Measurements from ENCODE around the gene BIK. TPM values are rescaled to one million over a fixed set of nuclear protein-coding genes. Genes with fewer than 3 reads are reported as not detected.

The BIK gene
- total RNA-seq, 1 donor from 2014 or later = 9.9 TPM

DNA sequence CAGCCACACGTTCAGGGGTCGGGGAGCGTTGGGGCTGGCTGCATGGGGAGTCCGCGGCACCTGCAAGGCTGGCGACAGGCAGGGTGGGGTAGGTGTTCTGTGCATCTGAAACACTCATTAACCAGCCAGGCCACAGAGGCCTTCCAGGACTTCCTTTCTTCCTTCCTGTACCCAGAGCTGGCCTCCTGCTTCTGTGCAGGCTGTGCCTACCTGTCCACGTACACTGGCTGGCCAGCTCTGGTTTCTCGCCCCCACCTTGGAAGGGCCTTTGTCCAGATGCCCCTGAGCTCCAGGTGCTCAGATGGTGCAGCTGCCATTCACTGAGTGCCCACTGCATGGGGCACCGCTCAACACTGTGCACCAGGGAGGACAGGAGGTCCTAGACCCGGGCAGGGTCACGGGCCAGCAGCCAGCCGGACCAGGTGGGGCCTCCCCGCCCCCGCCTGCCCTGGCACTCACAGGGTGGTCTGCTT is 60.5 kb downstream of the BIK start:
- no peak for DNase-seq (ENCODE audit: low spot score in 2 of 2, unreplicated experiment in 2 of 2)
- peaks cover 19% of the 10 kb centered on the region for H3K36me3 Mint-ChIP-seq
- H3K4me1 Mint-ChIP-seq = no peaks in the 10 kb centered on the region
- H3K27ac Mint-ChIP-seq = no peak overlapping the region
- H3K9me3 Mint-ChIP-seq = no peaks in the 10 kb centered on the region
- no peaks in the 10 kb centered on the region for H3K27me3 Mint-ChIP-seq (ENCODE audit: low read depth)
- no peak overlapping the region for H3K4me3 Mint-ChIP-seq
- TF ChIP-seq, protein P1, sequence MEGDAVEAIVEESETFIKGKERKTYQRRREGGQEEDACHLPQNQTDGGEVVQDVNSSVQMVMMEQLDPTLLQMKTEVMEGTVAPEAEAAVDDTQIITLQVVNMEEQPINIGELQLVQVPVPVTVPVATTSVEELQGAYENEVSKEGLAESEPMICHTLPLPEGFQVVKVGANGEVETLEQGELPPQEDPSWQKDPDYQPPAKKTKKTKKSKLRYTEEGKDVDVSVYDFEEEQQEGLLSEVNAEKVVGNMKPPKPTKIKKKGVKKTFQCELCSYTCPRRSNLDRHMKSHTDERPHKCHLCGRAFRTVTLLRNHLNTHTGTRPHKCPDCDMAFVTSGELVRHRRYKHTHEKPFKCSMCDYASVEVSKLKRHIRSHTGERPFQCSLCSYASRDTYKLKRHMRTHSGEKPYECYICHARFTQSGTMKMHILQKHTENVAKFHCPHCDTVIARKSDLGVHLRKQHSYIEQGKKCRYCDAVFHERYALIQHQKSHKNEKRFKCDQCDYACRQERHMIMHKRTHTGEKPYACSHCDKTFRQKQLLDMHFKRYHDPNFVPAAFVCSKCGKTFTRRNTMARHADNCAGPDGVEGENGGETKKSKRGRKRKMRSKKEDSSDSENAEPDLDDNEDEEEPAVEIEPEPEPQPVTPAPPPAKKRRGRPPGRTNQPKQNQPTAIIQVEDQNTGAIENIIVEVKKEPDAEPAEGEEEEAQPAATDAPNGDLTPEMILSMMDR (IDR thresholded peaks at IDR 0.05; ENCODE audit: unreplicated experiment) = no peak

DNA sequence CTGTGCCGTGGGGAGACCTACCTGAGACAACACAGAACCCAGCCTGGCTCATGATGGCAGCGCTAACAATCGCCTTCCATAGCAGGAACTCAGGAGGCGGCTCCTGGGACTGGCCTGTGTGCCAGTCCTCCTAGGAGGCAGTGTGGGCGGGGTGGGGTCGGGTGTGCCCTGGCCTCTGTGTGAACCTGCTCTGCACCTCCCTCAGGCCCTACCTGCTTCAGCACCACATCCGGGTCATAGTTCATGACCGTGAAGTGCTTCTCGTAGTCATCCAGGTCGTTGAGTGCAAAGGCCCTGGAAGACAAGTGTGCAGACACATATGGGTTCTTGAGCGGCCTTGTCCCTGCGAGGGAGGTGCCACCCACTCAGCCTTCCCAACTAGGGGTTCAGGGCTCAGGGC is 61.1 kb downstream of the BIK start:
- H3K9me3 Mint-ChIP-seq = no peaks in the 10 kb centered on the region
- no peak for DNase-seq (ENCODE audit: low spot score in 2 of 2, unreplicated experiment in 2 of 2)
- TF ChIP-seq, protein P1 (IDR thresholded peaks at IDR 0.05; ENCODE audit: unreplicated experiment) = no peak
- peaks cover 18% of the 10 kb centered on the region for H3K36me3 Mint-ChIP-seq
- H3K4me1 Mint-ChIP-seq = no peaks in the 10 kb centered on the region
- H3K4me3 Mint-ChIP-seq = no peak overlapping the region
- H3K27me3 Mint-ChIP-seq (ENCODE audit: low read depth) = no peaks in the 10 kb centered on the region
- no peak overlapping the region for H3K27ac Mint-ChIP-seq

DNA sequence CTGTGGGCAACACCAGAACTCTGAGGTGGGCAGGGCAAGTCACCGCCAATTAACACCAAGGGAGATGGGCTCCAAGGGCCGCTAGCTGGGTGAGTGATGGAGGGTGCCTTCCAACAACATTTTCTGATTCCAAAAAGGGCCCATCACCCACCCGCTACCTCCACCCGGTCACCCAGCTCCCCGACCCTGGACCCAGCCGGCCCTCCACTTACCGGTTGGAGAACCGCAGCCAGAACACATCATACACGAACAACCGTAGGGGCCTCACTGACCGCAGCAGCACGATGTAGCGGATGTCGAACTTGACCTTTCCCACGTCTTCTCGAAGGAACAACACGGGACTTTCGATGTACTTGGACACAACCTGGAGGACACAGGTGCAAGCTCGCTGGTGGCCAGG is 61.6 kb downstream of the BIK start:
- Mint-ChIP-seq H3K4me3 (no peak overlapping the region), H3K36me3 (peaks cover 17% of the 10 kb centered on the region), H3K27ac (no peak overlapping the region), H3K4me1 (no peaks in the 10 kb centered on the region), H3K27me3 (ENCODE audit: low read depth) (no peaks in the 10 kb centered on the region), H3K9me3 (no peaks in the 10 kb centered on the region)
- DNase-seq (ENCODE audit: low spot score in 2 of 2, unreplicated experiment in 2 of 2) = no peak
- TF ChIP-seq, protein P1 (IDR thresholded peaks at IDR 0.05; ENCODE audit: unreplicated experiment) = no peak

DNA sequence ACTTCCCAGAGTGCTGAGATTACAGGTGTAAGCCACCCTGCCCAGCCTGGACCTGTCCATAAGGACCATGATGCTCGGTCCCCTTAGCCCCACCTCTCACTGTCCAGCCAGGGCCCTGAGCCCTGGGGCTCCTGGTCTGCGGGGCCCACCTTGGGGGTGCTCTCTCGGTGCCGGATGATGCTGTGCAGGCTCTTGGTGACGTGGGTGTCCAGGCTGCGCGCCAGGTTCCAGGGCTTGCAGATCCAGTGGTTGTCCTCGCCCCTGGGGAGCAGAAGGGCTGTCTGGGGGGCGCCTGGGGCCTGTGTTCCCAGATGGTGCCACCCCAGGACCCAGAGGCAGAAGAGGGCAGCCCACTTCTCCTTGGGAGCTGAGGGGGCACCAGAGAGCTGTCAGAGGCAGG is 63.0 kb downstream of the BIK start:
- DNase-seq (ENCODE audit: low spot score in 2 of 2, unreplicated experiment in 2 of 2) = no peak
- Mint-ChIP-seq H3K4me3 (no peak overlapping the region), H3K9me3 (no peaks in the 10 kb centered on the region), H3K36me3 (peaks cover 24% of the 10 kb centered on the region), H3K4me1 (no peaks in the 10 kb centered on the region), H3K27ac (no peak overlapping the region), H3K27me3 (ENCODE audit: low read depth) (no peaks in the 10 kb centered on the region)
- TF ChIP-seq, protein P1 (IDR thresholded peaks at IDR 0.05; ENCODE audit: unreplicated experiment) = no peak

DNA sequence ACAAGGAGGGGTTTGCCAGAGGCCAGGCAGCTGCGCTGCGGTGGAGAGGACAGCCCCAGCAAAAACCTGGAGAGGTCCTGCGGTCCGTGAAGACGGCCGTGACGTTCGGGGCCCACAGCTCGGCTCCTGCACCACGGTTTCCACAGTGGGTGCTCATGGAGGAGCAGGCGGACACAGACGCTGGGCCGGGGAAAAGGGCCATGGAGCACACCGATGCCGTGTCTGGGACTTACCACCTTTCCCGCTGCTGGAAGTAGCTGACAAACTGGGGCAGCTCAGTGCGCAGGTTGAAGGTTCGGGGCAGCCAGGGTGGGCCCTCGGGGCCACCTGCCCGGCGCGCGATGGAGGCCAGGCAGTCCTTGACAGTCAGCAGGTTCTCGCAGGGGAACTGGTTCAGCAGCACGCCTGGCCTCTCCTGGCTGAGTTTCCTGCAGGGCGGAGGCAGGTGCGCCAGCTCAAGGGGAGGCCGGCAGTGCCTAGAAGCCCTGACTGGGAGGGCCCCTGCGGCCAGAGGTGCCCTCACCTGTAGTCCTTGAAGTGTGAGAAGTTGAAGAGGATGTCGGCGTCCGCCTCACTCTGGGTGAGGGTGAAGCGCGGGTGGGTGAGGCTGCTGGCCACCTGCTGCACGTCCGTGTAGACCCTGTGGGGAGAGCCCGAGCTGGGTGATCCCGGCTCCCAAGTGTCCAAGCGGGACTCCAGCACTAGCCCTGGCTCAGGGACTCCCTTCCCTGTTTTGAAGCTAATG is 63.6 kb downstream of the BIK start:
- no peak for DNase-seq (ENCODE audit: low spot score in 2 of 2, unreplicated experiment in 2 of 2)
- H3K27ac Mint-ChIP-seq = no peak overlapping the region
- no peaks in the 10 kb centered on the region for H3K27me3 Mint-ChIP-seq (ENCODE audit: low read depth)
- H3K4me3 Mint-ChIP-seq = no peak overlapping the region
- H3K9me3 Mint-ChIP-seq = no peaks in the 10 kb centered on the region
- H3K36me3 Mint-ChIP-seq = peaks cover 25% of the 10 kb centered on the region
- TF ChIP-seq, protein P1 (IDR thresholded peaks at IDR 0.05; ENCODE audit: unreplicated experiment) = no peak
- no peaks in the 10 kb centered on the region for H3K4me1 Mint-ChIP-seq
